ENCODE data around the gene NCOR2. TPM values are rescaled to one million over a fixed set of nuclear protein-coding genes. Genes with fewer than 3 reads are reported as not detected.

NCOR2 gene
- total and polyA plus RNA-seq, 2 of the 4 experiments (the other 2 are of a cell fraction), result 12.9 to 40.8 TPM

DNA sequence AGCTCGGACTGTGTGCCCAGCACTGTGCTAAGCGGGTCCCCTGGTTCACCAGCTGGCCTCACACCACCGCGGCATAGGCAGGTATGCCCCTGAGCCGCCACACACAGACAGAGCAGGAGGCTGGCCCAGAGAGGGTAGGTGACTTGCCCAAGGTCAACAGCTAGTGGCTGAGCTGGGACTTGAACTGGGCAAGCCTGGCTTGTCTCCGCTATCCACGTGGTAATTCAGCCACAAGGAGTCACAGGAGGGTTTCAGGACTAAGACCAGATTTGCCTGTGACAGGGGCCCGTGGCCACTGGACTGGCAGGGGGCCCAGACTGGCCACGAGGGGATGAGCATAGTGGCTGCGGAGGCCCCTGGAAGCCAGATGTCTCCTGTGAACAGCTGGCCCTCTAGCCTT, 47.7 kb downstream of the NCOR2 start:
- H3K14ac ChIP-seq (replicated peaks; ENCODE audit: low read depth, low read length), result peak overlapping the region; percentile 81
- H4K5ac ChIP-seq (ENCODE audit: low read depth, low read length), result no peak overlapping the region
- peaks cover 36% of the 10 kb centered on the region for H3K9me1 ChIP-seq (ENCODE audit: insufficient read depth, low read length)
- peak overlapping the region; percentile 25; the same call in 1 of the 2 replicates for H4K91ac ChIP-seq (ENCODE audit: insufficient read depth, low read depth, low read length)
- peak overlapping the region; percentile 18 for H2AFZ ChIP-seq (replicated peaks; ENCODE audit: low read length, poor library complexity)
- ATAC-seq (ENCODE audit: low read depth) (no peak), DNase-seq (no peak)
- no peak overlapping the region for H4K8ac ChIP-seq (ENCODE audit: low read depth in 2 of 2, low read length in 2 of 2)
- intact Hi-C loops (cut with micrococcal nuclease), result loop anchor here (2.0 to 5.0 kb wide), 3 partner anchors 47 to 228 kb away; partner anchors contain the start of gene NCOR2
- no peak overlapping the region for H3K4me3 ChIP-seq (ENCODE audit: insufficient read depth, low read depth, low read length)
- in situ Hi-C loops (cut with MboI; ENCODE audit: low sequenced_read_pairs), result no loop called here
- H2BK120ac ChIP-seq (ENCODE audit: low read depth, low read length), result peak overlapping the region; percentile 55; the same call in 1 of the 2 replicates
- H2BK5ac ChIP-seq (ENCODE audit: low read depth, low read length, poor library complexity, severe bottlenecking), result no peak overlapping the region
- peaks cover 27 to 88% of the 10 kb centered on the region in 2 experiments for H3K79me1 ChIP-seq (ENCODE audit: low read depth in 1 of 2, low read length in 2 of 2)
- H3K4ac ChIP-seq (ENCODE audit: low read depth, low read length), result peak overlapping the region; percentile 67; the same call in 1 of the 2 replicates
- peak overlapping the region; percentile 73; the same call in 1 of the 2 replicates for H3K27ac ChIP-seq (ENCODE audit: insufficient read depth, low read length)
- POLR2A ChIA-PET (ENCODE audit: unreplicated experiment), result no interaction called here
- no peaks in the 10 kb centered on the region for H3K27me3 ChIP-seq (ENCODE audit: control insufficient read depth, insufficient read depth, low read length)
- peaks cover 98% of the 10 kb centered on the region for H4K20me1 ChIP-seq (ENCODE audit: insufficient read depth, low read length)
- TF ChIP-seq NFE2L2 (IDR thresholded peaks at IDR 0.05; ENCODE audit: low read depth, low read length), result no peak
- TF ChIP-seq POLR2A (IDR thresholded peaks at IDR 0.05; ENCODE audit: low read depth, low read length), result no peak
- no peak for TF ChIP-seq RAD21 (IDR thresholded peaks at IDR 0.05; ENCODE audit: low read length)
- TF ChIP-seq FOS (IDR thresholded peaks at IDR 0.05; ENCODE audit: low read depth, low read length), result no peak
- no peak overlapping the region for H3K4me2 ChIP-seq (ENCODE audit: low read depth, low read length)
- no peak overlapping the region for H3K9ac ChIP-seq (ENCODE audit: low read depth, low read length)
- H3K18ac ChIP-seq (ENCODE audit: low read depth, low read length), result no peak overlapping the region
- CTCF ChIA-PET, result interaction anchor here (0.9 kb wide), 1 partner anchor 190 kb away, joined by 4 read pairs; no protein-coding TSS in a partner anchor
- peak overlapping the region; percentile 31 for H2AK9ac ChIP-seq (replicated peaks; ENCODE audit: low read depth, low read length, poor library complexity)
- no peak overlapping the region for H2BK20ac ChIP-seq (ENCODE audit: low read depth, low read length)
- BruUV-seq (replicated peaks), result no TSS peak
- H3K56ac ChIP-seq (ENCODE audit: extremely low read depth, insufficient read depth, low read length), result no peak overlapping the region
- no peak overlapping the region; the same call in 2 of the 3 replicates for H2BK15ac ChIP-seq (ENCODE audit: low read depth, low read length)
- H2AK5ac ChIP-seq (ENCODE audit: low read depth, low read length), result peak overlapping the region; percentile 82
- 49% methylated on average over 5 of the region's 10 CpGs; no CpG with 5 or more reads in 1 of the 2 experiments for WGBS, 2 experiments (ENCODE audit: extremely low coverage in 2 of 2, insufficient read length in 1 of 2)
- dilution Hi-C loops (cut with HindIII; ENCODE audit: low sequenced_read_pairs, unreplicated experiment), result no loop called here
- H3K23ac ChIP-seq (ENCODE audit: low read depth, low read length), result no peak overlapping the region
- peaks cover 2% of the 10 kb centered on the region; the same call in 1 of the 2 replicates for H3K36me3 ChIP-seq (ENCODE audit: control insufficient read depth, insufficient read depth, low read length)
- no peaks in the 10 kb centered on the region for H3K9me3 ChIP-seq (ENCODE audit: control insufficient read depth, insufficient read depth, low read length)
- H3K4me1 ChIP-seq (ENCODE audit: control insufficient read depth, insufficient read depth, low read length), result peaks cover 40% of the 10 kb centered on the region

Measured in IMR-90 (cell line).